Endothelial cell of umbilical vein (primary cell): ENCODE data around the gene SCYL1. TPM values are rescaled to one million over a fixed set of nuclear protein-coding genes. Genes with fewer than 3 reads are reported as not detected.

Experiments
- BruUV-seq: library from RNA; stranded (reverse); fragments of 400-500 nt; replicated peaks from 2 replicates; lab custom pipeline; 2021; lab: Mats Ljungman, UMichigan
- CTCF ChIA-PET: fragments of 300-600, 350-600 bp; sonication (Branson Sonifier 250); formaldehyde crosslinking; loops from one replicate; lab custom pipeline; 2021; ENCODE audit warnings: antibody characterized with exemption, inconsistent platforms; lab: Charles Lee
- POLR2A ChIA-PET: fragments of 300-600, 350-600 bp; sonication (Branson Sonifier 250); formaldehyde crosslinking; loops from one replicate; lab custom pipeline; 2021; ENCODE audit warnings: antibody characterized with exemption, inconsistent platforms; lab: Charles Lee
- DNase-seq: peaks from one replicate; pipeline ENCODE4 v3.0.0-alpha.2; 2011; ENCODE audit warnings: low read depth, low spot score
- FAIRE-seq: peaks from 2 replicates; lab custom pipeline; 2011; peaks lifted over from hg19 to GRCh38; lab: Jason Lieb, UNC
- H2AFZ ChIP-seq: 2 replicates; pipeline ENCODE4 v1.6.0; 2012; ENCODE audit warnings: low read depth, low read length, control low read depth, inconsistent platforms
- H3K27ac ChIP-seq: 2 replicates; pipeline ENCODE4 v1.5.1; 2011; ENCODE audit warnings: low read depth, mild to moderate bottlenecking, control low read depth, low read length, moderate library complexity; ENCODE audit not compliant: insufficient read depth
- H3K27me3 ChIP-seq, 2 experiments: 2 replicates each; pipeline versions ENCODE4 v1.6.0 to v1.6.1; 2011; ENCODE audit warnings: low read length in 2 of 2, mixed read lengths in 1 of 2; ENCODE audit not compliant: control insufficient read depth in 2 of 2, insufficient read depth in 2 of 2
- H3K36me3 ChIP-seq, 2 experiments: 2 replicates in 1 of 2; 3 replicates in 1 of 2; pipeline ENCODE4 v1.5.1; 2011; ENCODE audit warnings: low read length in 2 of 2, mild to moderate bottlenecking in 1 of 2, moderate library complexity in 1 of 2; ENCODE audit not compliant: control insufficient read depth in 2 of 2, insufficient read depth in 2 of 2; ENCODE audit errors: extremely low read depth in 1 of 2
- H3K4me1 ChIP-seq: 3 replicates; pipeline ENCODE4 v1.5.1; 2011; ENCODE audit warnings: mild to moderate bottlenecking, low read length; ENCODE audit not compliant: control insufficient read depth, insufficient read depth; ENCODE audit errors: extremely low read depth
- H3K4me2 ChIP-seq: 2 replicates; pipeline ENCODE4 v1.6.1; 2011; ENCODE audit warnings: low read length, control low read depth, mixed read lengths; ENCODE audit not compliant: insufficient read depth
- H3K4me3 ChIP-seq, 3 experiments: fragments of 200-600 bp in 1 of 3; sonication (generic), shearing (Covaris generic) in 1 of 3; replicated peaks in 1 of 3; 2 replicates each; pipeline ENCODE4 v1.5.1; 2011 to 2016; ENCODE audit warnings: control low read depth in 3 of 3, low read length in 3 of 3, mild to moderate bottlenecking in 2 of 3, inconsistent platforms in 1 of 3, low read depth in 1 of 3, moderate library complexity in 1 of 3; ENCODE audit not compliant: insufficient read depth in 1 of 3
- H3K79me2 ChIP-seq: 2 replicates; pipeline ENCODE4 v1.6.0; 2012; ENCODE audit warnings: low read length, inconsistent platforms; ENCODE audit not compliant: control insufficient read depth, insufficient read depth
- H3K9ac ChIP-seq: replicated peaks from 2 replicates; pipeline ENCODE3; 2011; ENCODE audit warnings: low read length, control low read depth; ENCODE audit not compliant: insufficient read depth; ENCODE audit errors: extremely low read depth
- H3K9me1 ChIP-seq: replicated peaks from 3 replicates; pipeline ENCODE4 v1.6.0; 2011; ENCODE audit warnings: mild to moderate bottlenecking, low read length; ENCODE audit not compliant: control insufficient read depth, insufficient read depth; ENCODE audit errors: extremely low read depth
- H3K9me3 ChIP-seq: replicated peaks from 2 replicates; pipeline ENCODE4 v1.5.1; 2012; ENCODE audit warnings: low read length, inconsistent platforms; ENCODE audit not compliant: control insufficient read depth, insufficient read depth
- H4K20me1 ChIP-seq: replicated peaks from 2 replicates; pipeline ENCODE3; 2011; ENCODE audit warnings: mild to moderate bottlenecking, low read length; ENCODE audit not compliant: control insufficient read depth, insufficient read depth; ENCODE audit errors: extremely low read depth
- EZH2 ChIP-seq: IDR thresholded peaks from 2 replicates; pipeline ENCODE4 v1.6.1; 2012; ENCODE audit warnings: borderline replicate concordance, low read depth, mild to moderate bottlenecking, moderate library complexity, low read length, inconsistent platforms; ENCODE audit not compliant: severe bottlenecking
- FOS ChIP-seq: IDR thresholded peaks from 2 replicates; pipeline ENCODE4 v1.6.1; 2011; ENCODE audit warnings: mild to moderate bottlenecking, low read length, moderate library complexity, borderline replicate concordance; ENCODE audit not compliant: insufficient read depth
- GATA2 ChIP-seq: IDR thresholded peaks from 2 replicates; pipeline ENCODE4 v1.7.0; 2011; ENCODE audit warnings: low read depth, mild to moderate bottlenecking, moderate library complexity, mixed read lengths, low read length; ENCODE audit not compliant: insufficient read length, insufficient read depth
- JUN ChIP-seq: IDR thresholded peaks from 2 replicates; pipeline ENCODE4 v1.6.1; 2011; ENCODE audit warnings: borderline replicate concordance, low read depth; ENCODE audit not compliant: insufficient read length, insufficient read depth
- MYC ChIP-seq: IDR thresholded peaks from one replicate; pipeline ENCODE4 v1.6.1; 2011; ENCODE audit warnings: mild to moderate bottlenecking, low read depth, low read length
- POLR2A ChIP-seq: IDR thresholded peaks from 2 replicates; pipeline ENCODE4 v1.6.1; 2012; ENCODE audit warnings: low read depth, mild to moderate bottlenecking, control low read depth, low read length
- POLR2AphosphoS5 ChIP-seq: IDR thresholded peaks from 2 replicates; pipeline ENCODE4 v1.6.1; 2012; ENCODE audit warnings: low read depth, mild to moderate bottlenecking, control low read depth, low read length, moderate library complexity; ENCODE audit not compliant: insufficient read depth
- dilution Hi-C: fragments of 300-500 bp; cut with MboI; formaldehyde crosslinking; loops from one replicate; pipeline ENCODE4 v1.15.0; 2019; ENCODE audit warnings: low sequenced_read_pairs; ENCODE audit not compliant: extremely low pct_ligation_motif_present
- intact Hi-C: fragments of 100-400 bp; cut with micrococcal nuclease; formaldehyde crosslinking; loops from one replicate; pipeline ENCODE4 v1.10.0; 2022
- polyA plus RNA-seq, 4 experiments: library from polyadenylated mRNA; depleted of rRNA in 3 of 4; stranded (reverse) in 3 of 4; unstranded in 1 of 4; fragments of >200 nt; gene quantifications; 2 replicates each; pipeline versions ENCODE4 v1.2.1 to v1.2.3, GENCODE V29; 2011 to 2012; ENCODE audit warnings: missing spikeins in 1 of 4
- total RNA-seq: library from RNA; stranded (reverse); gene quantifications from 2 replicates; pipeline ENCODE4 v1.2.3, GENCODE V29; 2021
- TF ChIP-seq, protein P1 (sequence below), 2 donors: IDR thresholded peaks; 1 replicate in 1 of 2; 2 replicates in 1 of 2; pipeline ENCODE4 v1.5.1; 2011; ENCODE audit warnings: low read length in 2 of 2, mild to moderate bottlenecking in 2 of 2, moderate library complexity in 2 of 2, control low read depth in 1 of 2, inconsistent platforms in 1 of 2, low read depth in 1 of 2; ENCODE audit not compliant: insufficient read depth in 1 of 2; ENCODE audit errors: extremely low read depth in 1 of 2
- TF ChIP-seq, protein P2 (sequence below): IDR thresholded peaks from 2 replicates; pipeline ENCODE4 v1.6.1; 2011; ENCODE audit not compliant: insufficient read depth, insufficient read length

The SCYL1 gene
- total and polyA plus RNA-seq, 2 donors (not counting 3 experiments of a cell fraction or from before 2014, with no cell fraction given): 88.2 to 126 TPM

GRCh38 chr11:65569164-65569972 is 44.5 kb downstream of the SCYL1 start:
- no peak for DNase-seq
- H3K4me2 ChIP-seq: peak overlapping the region; percentile 62
- dilution Hi-C loops: no loop called here
- TF ChIP-seq POLR2AphosphoS5 (no peak), EZH2 (no peak), POLR2A (no peak), MYC (no peak), FOS (no peak), JUN (no peak), GATA2 (no peak)
- TF ChIP-seq, protein P1, sequence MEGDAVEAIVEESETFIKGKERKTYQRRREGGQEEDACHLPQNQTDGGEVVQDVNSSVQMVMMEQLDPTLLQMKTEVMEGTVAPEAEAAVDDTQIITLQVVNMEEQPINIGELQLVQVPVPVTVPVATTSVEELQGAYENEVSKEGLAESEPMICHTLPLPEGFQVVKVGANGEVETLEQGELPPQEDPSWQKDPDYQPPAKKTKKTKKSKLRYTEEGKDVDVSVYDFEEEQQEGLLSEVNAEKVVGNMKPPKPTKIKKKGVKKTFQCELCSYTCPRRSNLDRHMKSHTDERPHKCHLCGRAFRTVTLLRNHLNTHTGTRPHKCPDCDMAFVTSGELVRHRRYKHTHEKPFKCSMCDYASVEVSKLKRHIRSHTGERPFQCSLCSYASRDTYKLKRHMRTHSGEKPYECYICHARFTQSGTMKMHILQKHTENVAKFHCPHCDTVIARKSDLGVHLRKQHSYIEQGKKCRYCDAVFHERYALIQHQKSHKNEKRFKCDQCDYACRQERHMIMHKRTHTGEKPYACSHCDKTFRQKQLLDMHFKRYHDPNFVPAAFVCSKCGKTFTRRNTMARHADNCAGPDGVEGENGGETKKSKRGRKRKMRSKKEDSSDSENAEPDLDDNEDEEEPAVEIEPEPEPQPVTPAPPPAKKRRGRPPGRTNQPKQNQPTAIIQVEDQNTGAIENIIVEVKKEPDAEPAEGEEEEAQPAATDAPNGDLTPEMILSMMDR (IDR thresholded peaks at IDR 0.05; ENCODE audit: extremely low read depth in 1 of 2, insufficient read depth in 1 of 2, low read depth in 1 of 2, low read length in 2 of 2): no peak
- TF ChIP-seq, protein P2, sequence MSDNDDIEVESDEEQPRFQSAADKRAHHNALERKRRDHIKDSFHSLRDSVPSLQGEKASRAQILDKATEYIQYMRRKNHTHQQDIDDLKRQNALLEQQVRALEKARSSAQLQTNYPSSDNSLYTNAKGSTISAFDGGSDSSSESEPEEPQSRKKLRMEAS: no peak
- H3K9me3 ChIP-seq: no peaks in the 10 kb centered on the region
- no peaks in the 10 kb centered on the region for H3K27me3 ChIP-seq
- peak overlapping the region; percentile 5 to 66 (median 30) for H3K4me3 ChIP-seq
- intact Hi-C loops: no loop called here
- CTCF ChIA-PET: interaction anchor here (0.6 to 9.7 kb wide), 6 partner anchors 10 to 46 kb away, joined by 3 to 167 read pairs (median 18); partner anchors contain the start of genes LTBP3, MAP3K11 and PCNX3
- H3K27ac ChIP-seq: peak overlapping the region; percentile 61
- FAIRE-seq: peak; percentile 57
- peaks cover 44% of the 10 kb centered on the region for H3K4me1 ChIP-seq
- no peaks in the 10 kb centered on the region for H3K36me3 ChIP-seq
- no peaks in the 10 kb centered on the region for H4K20me1 ChIP-seq
- H3K9me1 ChIP-seq: no peaks in the 10 kb centered on the region
- H3K79me2 ChIP-seq: peaks cover 25% of the 10 kb centered on the region
- H2AFZ ChIP-seq: peak overlapping the region; percentile 40
- H3K9ac ChIP-seq: peak overlapping the region; percentile 85
- POLR2A ChIA-PET: interaction anchor here (1.1 to 1.2 kb wide), 2 partner anchors 9 to 147 kb away, joined by 3 to 4 read pairs; partner anchors contain the start of gene NEAT1
- no TSS peak for BruUV-seq
